ENCODE results near the gene PANK4.

- TF ChIP-seq, protein P1, sequence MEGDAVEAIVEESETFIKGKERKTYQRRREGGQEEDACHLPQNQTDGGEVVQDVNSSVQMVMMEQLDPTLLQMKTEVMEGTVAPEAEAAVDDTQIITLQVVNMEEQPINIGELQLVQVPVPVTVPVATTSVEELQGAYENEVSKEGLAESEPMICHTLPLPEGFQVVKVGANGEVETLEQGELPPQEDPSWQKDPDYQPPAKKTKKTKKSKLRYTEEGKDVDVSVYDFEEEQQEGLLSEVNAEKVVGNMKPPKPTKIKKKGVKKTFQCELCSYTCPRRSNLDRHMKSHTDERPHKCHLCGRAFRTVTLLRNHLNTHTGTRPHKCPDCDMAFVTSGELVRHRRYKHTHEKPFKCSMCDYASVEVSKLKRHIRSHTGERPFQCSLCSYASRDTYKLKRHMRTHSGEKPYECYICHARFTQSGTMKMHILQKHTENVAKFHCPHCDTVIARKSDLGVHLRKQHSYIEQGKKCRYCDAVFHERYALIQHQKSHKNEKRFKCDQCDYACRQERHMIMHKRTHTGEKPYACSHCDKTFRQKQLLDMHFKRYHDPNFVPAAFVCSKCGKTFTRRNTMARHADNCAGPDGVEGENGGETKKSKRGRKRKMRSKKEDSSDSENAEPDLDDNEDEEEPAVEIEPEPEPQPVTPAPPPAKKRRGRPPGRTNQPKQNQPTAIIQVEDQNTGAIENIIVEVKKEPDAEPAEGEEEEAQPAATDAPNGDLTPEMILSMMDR (IDR thresholded peaks at IDR 0.05; ENCODE audit: low read length), result no peak
- TF ChIP-seq EZH2phosphoT487 (IDR thresholded peaks at IDR 0.05; ENCODE audit: low read length), result no peak
- TF ChIP-seq EZH2 (optimal IDR thresholded peaks at IDR 0.05; ENCODE audit: low read depth, low read length), result no peak
Observed at GRCh38 chr1:2533365-2533764, 7.0 kb upstream of the PANK4 start.

All from MM.1S (cell line).